Stimulated activated CD4-positive, alpha-beta T cell treated with anti-CD3 and anti-CD28 coated beads, Interleukin-15, amount 100 ng/mL, for 48 hours (primary cell): ENCODE measurements around the gene USP25.

Experiments used
- DNase-seq, 2 donors: peaks; one replicate each; pipeline ENCODE4 v3.0.0-alpha.2; 2020; ENCODE audit warnings: low read depth in 2 of 2

The USP25 gene

DNA sequence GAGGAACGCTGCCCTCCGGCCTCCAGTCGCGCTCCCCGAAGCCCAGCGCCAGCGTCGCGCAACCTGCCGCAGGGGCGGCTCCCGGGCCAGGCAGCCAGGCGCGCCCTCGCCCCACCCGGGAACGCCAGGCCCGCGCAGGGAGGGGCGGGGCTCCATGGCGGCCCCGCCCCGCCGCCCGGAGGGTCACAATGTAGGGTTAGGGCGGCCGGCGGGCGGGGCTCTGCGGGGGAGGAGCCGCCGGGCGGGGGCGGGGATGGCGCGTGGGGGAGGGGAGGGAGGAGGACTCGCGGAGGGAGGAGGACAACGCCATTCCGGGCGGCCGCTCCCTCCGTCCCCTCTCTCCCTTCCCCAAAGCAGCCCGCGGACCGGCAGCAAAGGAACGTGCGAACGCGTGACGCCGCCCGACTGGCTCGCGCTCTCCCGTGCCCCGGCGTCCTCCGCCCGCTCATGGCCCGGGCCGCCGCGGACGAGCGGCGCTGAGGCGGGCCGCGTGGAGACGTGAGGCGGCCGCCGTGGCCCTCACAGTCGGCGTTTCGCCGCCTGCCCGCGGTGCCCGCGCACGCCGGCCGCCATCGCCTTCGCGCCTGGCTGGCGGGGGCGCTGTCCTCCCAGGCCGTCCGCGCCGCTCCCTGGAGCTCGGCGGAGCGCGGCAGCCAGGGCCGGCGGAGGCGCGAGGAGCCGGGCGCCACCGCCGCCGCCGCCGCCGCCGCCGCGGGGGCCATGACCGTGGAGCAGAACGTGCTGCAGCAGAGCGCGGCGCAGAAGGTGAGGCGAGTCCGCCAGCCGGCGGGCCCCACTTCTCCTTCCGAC is at the start of gene USP25:
USP25 (plus strand) TSS at position 309 of the 810 bp plus-strand sequence; CDS start at position 721, 412 bp downstream.
- DNase-seq = peak; percentile 66 to 79

DNA sequence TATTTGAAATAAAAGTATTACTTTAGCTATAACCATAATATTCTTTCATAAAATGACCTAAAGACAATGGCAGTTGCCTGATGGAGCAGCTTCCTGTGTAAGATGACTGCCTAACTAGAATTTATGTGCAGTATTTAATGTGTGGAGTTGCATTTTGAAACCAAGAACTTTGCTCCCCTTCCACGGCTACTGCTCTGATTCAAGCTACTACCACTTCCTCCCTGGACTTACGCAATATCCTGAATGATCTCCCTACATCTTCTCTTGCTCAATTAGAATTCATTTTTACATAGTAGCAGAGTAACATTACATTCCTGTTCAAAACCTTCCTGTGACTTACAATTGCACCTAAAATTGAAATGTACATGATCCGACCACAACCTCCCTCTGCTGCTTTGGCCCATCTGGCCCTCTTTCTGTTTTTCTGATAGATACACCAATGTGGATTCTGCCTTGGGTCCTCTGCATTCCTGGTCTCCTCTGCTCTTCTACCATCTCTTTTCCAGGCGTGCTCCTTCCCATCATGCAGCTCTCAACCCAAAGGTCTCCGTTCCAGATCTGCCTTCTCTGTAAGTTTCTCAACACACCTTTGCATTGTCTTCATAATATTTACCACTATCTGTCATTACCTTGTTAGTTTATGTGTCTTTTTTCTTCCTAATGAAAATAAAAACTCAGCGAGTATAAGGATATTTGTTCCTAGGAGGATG is 47.4 kb upstream of the USP25 start:
- DNase-seq = no peak

- DNase-seq = no peak
Observed at GRCh38 chr21:15682977-15683376, 46.8 kb upstream of the USP25 start.

DNA sequence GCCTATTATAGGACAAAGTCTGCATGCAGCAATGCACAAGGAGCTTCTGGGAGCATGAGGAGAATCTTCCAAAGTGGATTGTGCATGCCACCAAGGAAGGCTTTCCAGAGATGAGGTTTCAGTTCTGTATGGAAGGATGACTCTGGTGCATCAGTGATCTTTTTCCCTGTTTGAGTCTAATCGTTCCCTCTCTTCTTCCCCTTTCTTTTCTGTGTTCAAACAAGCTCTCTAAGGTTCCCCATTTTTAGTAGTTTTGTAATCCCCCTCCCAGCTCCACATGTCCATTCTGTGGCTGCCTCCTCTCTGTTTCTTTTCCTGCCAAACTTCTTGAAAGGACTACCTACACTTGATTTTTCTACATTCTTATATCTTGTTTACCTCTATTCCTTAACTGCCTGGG is 43.3 kb upstream of the USP25 start:
- no peak for DNase-seq

- DNase-seq = no peak
Observed at GRCh38 chr21:15687208-15687607, 42.6 kb upstream of the USP25 start.

DNA sequence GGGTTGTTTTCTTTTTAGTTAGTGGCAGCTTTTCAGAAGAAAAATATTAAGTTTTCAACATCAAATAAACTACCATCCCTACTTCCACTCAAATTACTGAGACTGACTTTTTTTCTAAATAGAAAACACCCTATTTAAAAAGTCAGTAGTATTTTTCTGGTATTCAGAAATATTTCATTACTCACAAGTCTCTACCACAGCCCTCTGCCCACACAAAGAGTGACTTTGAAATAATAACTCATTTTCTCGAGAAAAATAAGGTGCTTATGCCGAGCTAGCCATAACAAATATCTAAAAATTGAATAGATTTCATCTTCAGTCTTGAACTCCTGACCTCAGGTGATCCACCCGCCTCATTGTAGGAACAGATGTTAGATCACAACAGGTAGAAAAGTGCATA is 41.8 kb upstream of the USP25 start:
- no peak for DNase-seq

DNA sequence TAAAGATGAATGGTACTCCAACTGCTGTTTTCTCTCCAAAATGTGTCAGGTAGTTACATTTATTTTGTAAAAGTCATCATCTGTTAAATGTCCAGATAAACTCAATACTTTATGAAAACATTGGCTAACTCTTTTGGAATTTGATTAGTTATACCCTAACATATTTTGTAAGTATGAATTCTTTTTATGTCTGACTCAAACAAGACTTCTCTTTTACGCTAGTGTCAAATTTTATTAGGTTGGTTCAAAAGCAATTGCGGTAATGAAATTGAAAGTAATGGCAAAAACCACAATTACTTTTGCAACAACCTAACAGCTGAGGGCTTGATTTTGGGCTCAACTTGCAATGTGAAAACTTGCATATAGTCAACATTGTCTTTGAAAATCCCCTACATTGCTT is 41.0 kb upstream of the USP25 start:
- no peak for DNase-seq

- DNase-seq = no peak
Observed at GRCh38 chr21:15692711-15693110, 37.1 kb upstream of the USP25 start.

DNA sequence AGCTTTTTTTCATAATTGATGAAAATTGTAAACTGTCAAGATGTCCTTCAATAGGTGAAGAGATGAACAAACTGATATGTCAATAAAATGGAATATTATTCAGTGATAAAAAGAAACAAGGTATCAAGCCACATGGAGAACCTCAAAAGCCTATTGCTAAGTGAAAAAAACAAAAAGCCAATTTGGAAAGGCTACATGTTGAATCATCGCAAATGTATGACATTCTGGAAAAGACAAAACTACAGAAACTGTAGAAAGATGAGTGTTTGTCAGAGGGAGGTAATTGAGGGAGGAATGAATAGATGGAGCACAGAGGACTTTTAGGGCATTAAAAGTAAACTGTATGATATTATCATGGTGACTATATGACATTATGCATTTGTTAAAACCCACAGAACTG is 34.5 kb upstream of the USP25 start:
- DNase-seq = no peak

GRCh38 chr21:15701830-15702229 is 28.0 kb upstream of the USP25 start:
- no peak for DNase-seq

- DNase-seq = no peak
Observed at GRCh38 chr21:15703932-15704331, 25.9 kb upstream of the USP25 start.

GRCh38 chr21:15706696-15707095 is 23.1 kb upstream of the USP25 start:
- no peak for DNase-seq

GRCh38 chr21:15713412-15713811 is 16.4 kb upstream of the USP25 start:
- no peak for DNase-seq

- DNase-seq = no peak
Observed at GRCh38 chr21:15718711-15719110, 11.1 kb upstream of the USP25 start.

- DNase-seq = no peak
Observed at GRCh38 chr21:15719976-15720375, 9.8 kb upstream of the USP25 start.

GRCh38 chr21:15722591-15723324 is 7.0 kb upstream of the USP25 start:
- DNase-seq = no peak

- DNase-seq = no peak
Observed at GRCh38 chr21:15725949-15726348, 3.8 kb upstream of the USP25 start.

- DNase-seq = no peak
Observed at GRCh38 chr21:15728046-15728445, 1.7 kb upstream of the USP25 start.

DNA sequence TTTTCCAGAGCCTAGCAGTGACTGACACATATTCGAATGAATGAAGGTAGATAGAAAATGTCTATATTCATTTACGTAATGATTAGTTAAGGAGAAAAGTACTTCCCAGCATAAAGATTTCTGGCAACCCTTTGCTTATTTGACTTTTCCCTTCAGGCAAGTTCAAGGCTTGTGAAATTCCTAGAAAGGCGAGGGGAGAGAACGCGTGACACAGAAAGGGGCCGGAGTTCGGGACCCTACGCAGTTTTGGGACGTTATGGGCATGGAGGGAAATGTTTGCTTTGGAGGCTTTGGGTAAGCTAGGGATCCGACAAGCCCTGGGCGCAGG is 472 bp upstream of the USP25 start:
- no peak for DNase-seq

DNA sequence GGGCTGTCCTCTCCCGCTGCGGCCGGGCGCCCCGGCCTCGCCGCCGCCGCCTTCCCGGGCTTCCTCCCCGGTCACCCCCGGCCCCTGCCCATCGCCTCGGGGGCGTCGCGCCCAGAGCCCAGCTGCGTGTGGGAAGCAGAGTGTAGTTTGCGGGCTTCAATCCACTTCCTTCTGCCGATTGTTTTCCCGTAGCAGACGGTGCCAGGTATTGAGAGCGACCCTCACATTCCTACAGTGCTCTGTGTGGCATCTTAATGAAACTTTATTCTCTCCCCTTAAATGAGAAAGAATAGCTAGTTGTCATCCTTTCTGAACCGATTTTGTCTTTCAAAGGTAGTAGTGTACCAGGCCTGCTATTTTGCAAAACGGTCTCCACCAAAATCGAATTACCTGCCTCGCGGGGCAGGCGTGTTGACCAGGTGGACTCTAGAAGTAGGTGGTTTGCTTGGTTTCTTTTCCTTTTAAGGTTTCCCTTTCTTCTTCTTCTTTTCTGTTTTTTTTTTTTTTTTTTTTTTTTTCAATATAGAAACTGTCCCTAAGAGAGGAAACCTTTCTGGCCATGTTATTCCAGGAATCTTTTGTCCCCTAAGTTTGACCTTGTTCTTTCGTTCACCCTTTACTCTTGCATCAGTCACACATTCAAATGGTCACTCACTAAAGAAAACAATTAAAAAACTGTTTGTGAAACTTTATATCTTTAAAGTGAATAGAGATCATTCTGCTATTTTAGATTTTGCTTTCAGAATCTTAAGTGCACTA is 881 bp downstream of the USP25 start:
- no peak for DNase-seq

GRCh38 chr21:15731243-15731613 is 1.4 kb downstream of the USP25 start:
- no peak for DNase-seq
